Measurements from ENCODE around the gene RASD2. TPM values are rescaled to one million over a fixed set of nuclear protein-coding genes. Genes with fewer than 3 reads are reported as not detected.

Gene RASD2
- total and polyA plus RNA-seq, 2 donors (not counting 1 experiment from before 2014, with no cell fraction given) = under 0.01 to 0.01 TPM

- Histone ChIP-seq H2AFZ (ENCODE audit: low read length) (no peak overlapping the region), H3K9me3 (ENCODE audit: control insufficient read depth, insufficient read depth, low read depth, low read length) (no peaks in the 10 kb centered on the region), H3K4me1 (ENCODE audit: control insufficient read depth, extremely low read depth, insufficient read depth, low read length) (peaks cover 4% of the 10 kb centered on the region), H3K9ac (ENCODE audit: insufficient read depth, low read length) (no peak overlapping the region), H3K79me2 (ENCODE audit: control insufficient read depth, insufficient read depth, low read length) (no peaks in the 10 kb centered on the region), H3K4me3 (replicated peaks in 1 of 4; ENCODE audit: control extremely low read depth in 1 of 4, insufficient read depth in 1 of 4, low read depth in 3 of 4, low read length in 4 of 4) (no peak overlapping the region), H3K27me3 (ENCODE audit: control insufficient read depth, insufficient read depth, low read length) (peaks cover 29% of the 10 kb centered on the region), H3K36me3 (ENCODE audit: control insufficient read depth, insufficient read depth, low read length) (no peaks in the 10 kb centered on the region), H3K27ac (ENCODE audit: insufficient read depth, low read length) (no peak overlapping the region), H4K20me1 (ENCODE audit: control insufficient read depth, extremely low read depth, insufficient read depth, low read length) (no peaks in the 10 kb centered on the region), H3K4me2 (ENCODE audit: extremely low read depth, insufficient read depth, low read length) (no peak overlapping the region)
- TF ChIP-seq EZH2 (IDR thresholded peaks at IDR 0.05; ENCODE audit: low read length, missing control alignments) = no peak
- TF ChIP-seq, protein P1, sequence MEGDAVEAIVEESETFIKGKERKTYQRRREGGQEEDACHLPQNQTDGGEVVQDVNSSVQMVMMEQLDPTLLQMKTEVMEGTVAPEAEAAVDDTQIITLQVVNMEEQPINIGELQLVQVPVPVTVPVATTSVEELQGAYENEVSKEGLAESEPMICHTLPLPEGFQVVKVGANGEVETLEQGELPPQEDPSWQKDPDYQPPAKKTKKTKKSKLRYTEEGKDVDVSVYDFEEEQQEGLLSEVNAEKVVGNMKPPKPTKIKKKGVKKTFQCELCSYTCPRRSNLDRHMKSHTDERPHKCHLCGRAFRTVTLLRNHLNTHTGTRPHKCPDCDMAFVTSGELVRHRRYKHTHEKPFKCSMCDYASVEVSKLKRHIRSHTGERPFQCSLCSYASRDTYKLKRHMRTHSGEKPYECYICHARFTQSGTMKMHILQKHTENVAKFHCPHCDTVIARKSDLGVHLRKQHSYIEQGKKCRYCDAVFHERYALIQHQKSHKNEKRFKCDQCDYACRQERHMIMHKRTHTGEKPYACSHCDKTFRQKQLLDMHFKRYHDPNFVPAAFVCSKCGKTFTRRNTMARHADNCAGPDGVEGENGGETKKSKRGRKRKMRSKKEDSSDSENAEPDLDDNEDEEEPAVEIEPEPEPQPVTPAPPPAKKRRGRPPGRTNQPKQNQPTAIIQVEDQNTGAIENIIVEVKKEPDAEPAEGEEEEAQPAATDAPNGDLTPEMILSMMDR (conservative IDR thresholded peaks at IDR 0.05 in 1 of 2, IDR thresholded peaks at IDR 0.05 in 1 of 2; ENCODE audit: low read depth in 1 of 2, low read length in 2 of 2) = no peak
- DNase-seq (ENCODE audit: low read depth in 2 of 2) = no peak
These were observed 2.4 kb downstream of the RASD2 start for GRCh38 chr22:35542939-35543516.

DNA sequence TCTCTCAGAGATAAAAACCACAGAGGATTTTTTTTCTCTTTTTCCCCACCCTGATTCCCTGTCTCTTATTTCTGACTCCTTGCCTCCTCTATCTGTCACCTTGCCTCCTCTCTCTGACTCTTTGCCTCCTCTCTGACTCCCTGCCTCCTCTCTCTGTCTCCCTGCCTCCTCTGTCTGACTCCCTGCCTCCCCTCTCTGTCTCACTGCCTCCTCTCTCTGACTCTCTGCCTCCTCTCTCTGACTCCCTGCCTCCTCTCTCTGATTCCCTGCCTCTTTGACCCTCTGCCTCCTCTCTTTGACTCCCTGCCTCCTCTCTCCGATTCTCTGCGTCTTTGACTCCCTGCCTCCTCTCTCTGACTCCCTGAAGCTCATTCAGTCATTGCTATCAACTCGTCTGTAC, 3.1 kb downstream of the RASD2 start:
- Histone ChIP-seq H3K9ac (ENCODE audit: insufficient read depth, low read length) (no peak overlapping the region), H3K27ac (ENCODE audit: insufficient read depth, low read length) (no peak overlapping the region), H3K4me1 (ENCODE audit: control insufficient read depth, extremely low read depth, insufficient read depth, low read length) (peaks cover 4% of the 10 kb centered on the region), H3K79me2 (ENCODE audit: control insufficient read depth, insufficient read depth, low read length) (no peaks in the 10 kb centered on the region), H3K4me2 (ENCODE audit: extremely low read depth, insufficient read depth, low read length) (no peak overlapping the region), H4K20me1 (ENCODE audit: control insufficient read depth, extremely low read depth, insufficient read depth, low read length) (no peaks in the 10 kb centered on the region), H3K9me3 (ENCODE audit: control insufficient read depth, insufficient read depth, low read depth, low read length) (no peaks in the 10 kb centered on the region), H3K36me3 (ENCODE audit: control insufficient read depth, insufficient read depth, low read length) (no peaks in the 10 kb centered on the region), H2AFZ (ENCODE audit: low read length) (no peak overlapping the region), H3K27me3 (ENCODE audit: control insufficient read depth, insufficient read depth, low read length) (peaks cover 30% of the 10 kb centered on the region), H3K4me3 (replicated peaks in 1 of 4; ENCODE audit: control extremely low read depth in 1 of 4, insufficient read depth in 1 of 4, low read depth in 3 of 4, low read length in 4 of 4) (no peak overlapping the region)
- no peak for DNase-seq (ENCODE audit: low read depth in 2 of 2)
- TF ChIP-seq EZH2 (IDR thresholded peaks at IDR 0.05; ENCODE audit: low read length, missing control alignments) = no peak
- TF ChIP-seq, protein P1 (conservative IDR thresholded peaks at IDR 0.05 in 1 of 2, IDR thresholded peaks at IDR 0.05 in 1 of 2; ENCODE audit: low read depth in 1 of 2, low read length in 2 of 2) = no peak

- H3K27me3 ChIP-seq (ENCODE audit: control insufficient read depth, insufficient read depth, low read length) = peaks cover 30% of the 10 kb centered on the region
- no peak overlapping the region for H2AFZ ChIP-seq (ENCODE audit: low read length)
- H4K20me1 ChIP-seq (ENCODE audit: control insufficient read depth, extremely low read depth, insufficient read depth, low read length) = no peaks in the 10 kb centered on the region
- DNase-seq (ENCODE audit: low read depth in 2 of 2) = no peak
- H3K9me3 ChIP-seq (ENCODE audit: control insufficient read depth, insufficient read depth, low read depth, low read length) = no peaks in the 10 kb centered on the region
- H3K79me2 ChIP-seq (ENCODE audit: control insufficient read depth, insufficient read depth, low read length) = no peaks in the 10 kb centered on the region
- H3K4me1 ChIP-seq (ENCODE audit: control insufficient read depth, extremely low read depth, insufficient read depth, low read length) = peaks cover 4% of the 10 kb centered on the region
- no peak overlapping the region for H3K4me3 ChIP-seq (replicated peaks in 1 of 4; ENCODE audit: control extremely low read depth in 1 of 4, insufficient read depth in 1 of 4, low read depth in 3 of 4, low read length in 4 of 4)
- no peak for TF ChIP-seq EZH2 (IDR thresholded peaks at IDR 0.05; ENCODE audit: low read length, missing control alignments)
- TF ChIP-seq, protein P1 (conservative IDR thresholded peaks at IDR 0.05 in 1 of 2, IDR thresholded peaks at IDR 0.05 in 1 of 2; ENCODE audit: low read depth in 1 of 2, low read length in 2 of 2) = no peak
- no peak overlapping the region for H3K27ac ChIP-seq (ENCODE audit: insufficient read depth, low read length)
- no peaks in the 10 kb centered on the region for H3K36me3 ChIP-seq (ENCODE audit: control insufficient read depth, insufficient read depth, low read length)
- no peak overlapping the region for H3K9ac ChIP-seq (ENCODE audit: insufficient read depth, low read length)
- no peak overlapping the region for H3K4me2 ChIP-seq (ENCODE audit: extremely low read depth, insufficient read depth, low read length)
These were observed 3.6 kb downstream of the RASD2 start for GRCh38 chr22:35544189-35544588.

Data from fibroblast of lung (primary cell).